Naive thymus-derived CD4-positive, alpha-beta T cell (primary cell): ENCODE results near the gene DUSP14. TPM values are rescaled to one million over a fixed set of nuclear protein-coding genes. Genes with fewer than 3 reads are reported as not detected.
A peak's percentile ranks its signal among the peaks of the same experiment; 100 is the strongest.

ENCODE experiments used
- ATAC-seq: fragments of 150-1000 bp; cut with Tn5 transposase; 2 replicates; pipeline ENCODE4 v1.10.0; 2021; ENCODE audit warnings: mild to moderate bottlenecking, moderate library complexity
- CTCF ChIA-PET: fragments of 350-600 bp; sonication (Branson Sonifier 250); formaldehyde crosslinking; loops from one replicate; lab custom pipeline; 2021; ENCODE audit warnings: antibody characterized with exemption; lab: Charles Lee
- POLR2A ChIA-PET: fragments of 350-600 bp; sonication (Branson Sonifier 250); formaldehyde crosslinking; loops from one replicate; lab custom pipeline; 2021; ENCODE audit warnings: antibody characterized with exemption, inconsistent platforms; lab: Charles Lee
- DNase-seq, 9 donors: peaks; one replicate each; pipeline versions ENCODE4 v3.0.0 to v3.0.0-alpha.2; 2020 to 2022; ENCODE audit warnings: mixed read lengths in 1 of 9
- H3K27ac ChIP-seq: one replicate; pipeline ENCODE4 v1.7.0; 2013; ENCODE audit warnings: mild to moderate bottlenecking, low read depth, low read length, moderate library complexity
- H3K27me3 ChIP-seq, 2 donors: one replicate each; pipeline ENCODE4 v1.7.0; 2013; ENCODE audit warnings: low read length in 2 of 2, mild to moderate bottlenecking in 2 of 2, moderate library complexity in 2 of 2; ENCODE audit not compliant: control insufficient read depth in 2 of 2, insufficient read depth in 2 of 2
- H3K36me3 ChIP-seq, 3 experiments: 1 replicate in 2 of 3; 2 replicates in 1 of 3; pipeline ENCODE4 v1.7.0; 2013; ENCODE audit warnings: low read length in 3 of 3, mild to moderate bottlenecking in 3 of 3, moderate library complexity in 1 of 3; ENCODE audit not compliant: insufficient read depth in 3 of 3, control insufficient read depth in 2 of 3
- H3K4me1 ChIP-seq, 2 donors: one replicate each; pipeline ENCODE4 v1.7.0; 2013; ENCODE audit warnings: low read length in 2 of 2, mild to moderate bottlenecking in 2 of 2, moderate library complexity in 1 of 2; ENCODE audit not compliant: control insufficient read depth in 2 of 2, insufficient read depth in 2 of 2
- H3K4me3 ChIP-seq: 2 replicates; pipeline ENCODE4 v1.7.0; 2013; ENCODE audit warnings: mild to moderate bottlenecking, low read length
- H3K9me3 ChIP-seq, 3 experiments: 1 replicate in 2 of 3; 2 replicates in 1 of 3; pipeline ENCODE4 v1.7.0; 2013; ENCODE audit warnings: low read length in 3 of 3; ENCODE audit not compliant: control insufficient read depth in 2 of 3
- H3K27ac Mint-ChIP-seq, 9 donors: one replicate each; pipeline ENCODE4 v1.8.0; 2020 to 2022; ENCODE audit warnings: mixed read lengths in 9 of 9, mild to moderate bottlenecking in 8 of 9, moderate library complexity in 5 of 9, inconsistent platforms in 2 of 9
- H3K27me3 Mint-ChIP-seq, 5 donors: one replicate each; pipeline ENCODE4 v1.8.0; 2021 to 2022; ENCODE audit warnings: mixed read lengths in 5 of 5, mild to moderate bottlenecking in 1 of 5
- H3K36me3 Mint-ChIP-seq, 5 donors: one replicate each; pipeline ENCODE4 v1.8.0; 2020 to 2022; ENCODE audit warnings: mixed read lengths in 5 of 5, mild to moderate bottlenecking in 3 of 5, inconsistent platforms in 1 of 5
- H3K4me1 Mint-ChIP-seq, 7 donors: one replicate each; pipeline ENCODE4 v1.8.0; 2020 to 2022; ENCODE audit warnings: mixed read lengths in 7 of 7, mild to moderate bottlenecking in 3 of 7, inconsistent platforms in 1 of 7
- H3K4me3 Mint-ChIP-seq, 10 donors: one replicate each; pipeline ENCODE4 v1.8.0; 2020 to 2022; ENCODE audit warnings: mild to moderate bottlenecking in 10 of 10, mixed read lengths in 10 of 10, moderate library complexity in 6 of 10, inconsistent platforms in 2 of 10
- H3K9me3 Mint-ChIP-seq, 11 donors: one replicate each; pipeline ENCODE4 v1.8.0; 2020 to 2022; ENCODE audit warnings: mixed read lengths in 11 of 11, mild to moderate bottlenecking in 4 of 11, inconsistent platforms in 1 of 11, moderate library complexity in 1 of 11
- intact Hi-C, 2 donors: fragments of 100-400 bp; cut with micrococcal nuclease; formaldehyde crosslinking; loops; one replicate each; pipeline ENCODE4 v1.15.1; 2023
- polyA plus RNA-seq, 2 donors: library from polyadenylated mRNA; unstranded; fragments of 300-500 nt; fragmentation: Illumina TruSeq; gene quantifications; one replicate each; pipeline ENCODE4 v1.2.3, GENCODE V29; 2021
- total RNA-seq, 6 experiments: library from RNA in 5 of 6; stranded (reverse) in 5 of 6; gene quantifications; 1 replicate in 5 of 6; 2 replicates in 1 of 6; pipeline ENCODE4 v1.2.3 and lab custom pipeline; 2021 to 2026

Gene DUSP14
- total and polyA plus RNA-seq, 7 experiments from 2014 or later = 4.3 to 13.1 (median 9.5) TPM

DNA sequence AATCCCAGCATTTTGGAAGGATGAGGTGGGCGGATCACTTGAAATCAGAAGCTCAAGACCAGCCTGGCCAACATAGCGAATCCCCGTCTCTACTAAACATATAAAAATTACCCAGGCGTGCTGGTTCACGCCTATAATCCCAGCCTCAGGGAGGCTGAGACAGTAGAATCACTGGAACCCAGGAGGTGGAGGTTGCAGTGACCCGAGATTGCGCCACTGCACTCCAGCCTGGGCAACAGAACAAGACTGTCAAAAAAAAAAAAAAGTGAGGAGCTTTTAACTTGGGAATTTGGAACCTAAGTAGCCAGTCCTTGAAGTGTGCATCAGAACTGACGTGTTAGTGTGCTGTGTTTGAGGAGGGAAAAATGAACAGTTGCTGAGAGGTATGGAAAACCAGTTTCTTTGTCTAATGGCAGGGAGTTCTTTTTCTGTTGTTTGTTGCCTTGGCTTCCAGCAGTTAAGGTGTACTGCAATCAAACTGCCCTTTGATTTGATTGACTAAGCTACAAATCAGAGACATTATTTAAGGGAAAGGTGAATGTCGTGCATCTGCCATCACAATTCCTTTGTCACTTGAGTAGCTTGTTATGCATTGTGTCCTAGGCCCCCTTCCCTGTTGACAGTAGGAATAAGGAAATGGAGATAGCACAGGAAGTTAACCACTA is 8.6 kb upstream of the DUSP14 start:
- ChIA-PET POLR2A (no interaction called here), CTCF (no interaction called here)
- H3K4me1 Mint-ChIP-seq = peaks cover 0 to 11% (median 0%) of the 10 kb centered on the region in 7 donors
- DNase-seq (no peak), ATAC-seq (no peak)
- H3K4me1 ChIP-seq = no peaks in the 10 kb centered on the region
- peaks cover 0 to 22% (median 9%) of the 10 kb centered on the region in 5 donors for H3K36me3 Mint-ChIP-seq
- H3K4me3 Mint-ChIP-seq = no peak overlapping the region
- H3K36me3 ChIP-seq = peaks cover 4 to 26% (median 6%) of the 10 kb centered on the region in 3 experiments
- H3K27ac ChIP-seq = no peak overlapping the region
- H3K27me3 Mint-ChIP-seq = no peaks in the 10 kb centered on the region
- no peaks in the 10 kb centered on the region for H3K9me3 Mint-ChIP-seq
- H3K4me3 ChIP-seq = no peak overlapping the region
- no peaks in the 10 kb centered on the region for H3K27me3 ChIP-seq
- peak overlapping the region in 3 of 9 donors; percentile 22 to 52 (median 31) for H3K27ac Mint-ChIP-seq
- H3K9me3 ChIP-seq = no peaks in the 10 kb centered on the region
- intact Hi-C loops = no loop called here

- H3K4me1 Mint-ChIP-seq = peaks cover 5 to 21% (median 6%) of the 10 kb centered on the region in 7 donors
- H3K36me3 ChIP-seq = peaks cover 0 to 6% (median 0%) of the 10 kb centered on the region in 3 experiments
- intact Hi-C loops = no loop called here
- no peaks in the 10 kb centered on the region for H3K9me3 Mint-ChIP-seq
- ChIA-PET CTCF (no interaction called here), POLR2A (no interaction called here)
- peak overlapping the region in 1 of 9 donors; percentile 16 for H3K27ac Mint-ChIP-seq
- no peak overlapping the region for H3K4me3 Mint-ChIP-seq
- H3K27ac ChIP-seq = no peak overlapping the region
- H3K27me3 Mint-ChIP-seq = peaks cover 0 to 3% (median 0%) of the 10 kb centered on the region in 5 donors
- H3K9me3 ChIP-seq = no peaks in the 10 kb centered on the region
- no peaks in the 10 kb centered on the region for H3K27me3 ChIP-seq
- DNase-seq = no peak
- no peak overlapping the region for H3K4me3 ChIP-seq
- no peak for ATAC-seq
- peaks cover 5% of the 10 kb centered on the region in 2 donors for H3K4me1 ChIP-seq
- peaks cover 0 to 7% (median 2%) of the 10 kb centered on the region in 5 donors for H3K36me3 Mint-ChIP-seq
These were observed 6.2 kb upstream of the DUSP14 start for GRCh38 chr17:37483311-37484039.

- Histone ChIP-seq H3K4me3 (no peak overlapping the region), H3K36me3 (no peaks in the 10 kb centered on the region), H3K9me3 (no peaks in the 10 kb centered on the region), H3K27me3 (no peaks in the 10 kb centered on the region), H3K4me1 (peaks cover 15 to 20% of the 10 kb centered on the region in 2 donors), H3K27ac (no peak overlapping the region)
- intact Hi-C loops = loop anchor here in 1 of 2 donors (5.0 kb wide), 1 partner anchor 764 kb away; no protein-coding TSS in a partner anchor
- Mint-ChIP-seq H3K4me1 (peaks cover 13 to 36% (median 21%) of the 10 kb centered on the region in 7 donors), H3K4me3 (no peak overlapping the region), H3K27me3 (peaks cover 0 to 3% (median 0%) of the 10 kb centered on the region in 5 donors), H3K27ac (no peak overlapping the region), H3K36me3 (no peaks in the 10 kb centered on the region), H3K9me3 (peaks cover 0 to 2% (median 0%) of the 10 kb centered on the region in 11 donors)
- ATAC-seq = no peak
- POLR2A ChIA-PET = no interaction called here
- no peak for DNase-seq
- CTCF ChIA-PET = no interaction called here
These were observed 3.6 kb upstream of the DUSP14 start for GRCh38 chr17:37485938-37486570.

DNA sequence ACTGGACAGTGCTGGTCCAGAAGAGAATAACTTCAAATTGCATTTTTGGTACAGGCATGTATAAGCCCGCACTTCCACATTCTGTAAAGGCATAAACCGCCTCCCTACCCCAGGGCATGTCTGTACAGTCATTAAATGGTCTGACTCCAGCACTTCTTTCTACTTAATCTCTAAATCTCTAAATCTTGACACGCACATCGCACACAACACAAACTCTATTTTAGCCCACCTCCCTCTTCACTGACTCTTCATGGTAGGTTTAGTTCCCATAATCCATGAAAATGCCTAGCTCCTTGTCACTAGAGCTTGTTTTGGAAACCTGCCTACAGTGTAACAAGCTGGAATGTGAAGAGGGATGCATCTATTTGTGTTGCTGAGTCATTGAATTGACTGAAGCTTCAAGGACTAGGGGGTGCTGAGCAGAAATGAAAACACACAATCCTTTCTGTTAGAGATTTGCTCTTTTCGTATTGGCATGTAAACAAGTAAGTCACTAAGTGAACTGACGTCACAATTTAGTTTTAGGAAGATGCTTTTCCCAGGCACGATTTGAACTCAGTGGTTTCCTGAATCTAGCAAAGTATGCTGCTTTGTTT is 1.6 kb upstream of the DUSP14 start:
- intact Hi-C loops = loop anchor here in 1 of 2 donors (5.0 kb wide), 1 partner anchor 766 kb away; no protein-coding TSS in a partner anchor
- Histone ChIP-seq H3K27ac (no peak overlapping the region), H3K36me3 (no peaks in the 10 kb centered on the region), H3K4me3 (peak overlapping the region; percentile 67), H3K9me3 (no peaks in the 10 kb centered on the region), H3K27me3 (no peaks in the 10 kb centered on the region), H3K4me1 (peaks cover 19 to 20% of the 10 kb centered on the region in 2 donors)
- DNase-seq (peak in 5 of 9 donors; percentile 2 to 34 (median 16)), ATAC-seq (no peak)
- peaks cover 0 to 3% (median 0%) of the 10 kb centered on the region in 5 donors for H3K27me3 Mint-ChIP-seq
- ChIA-PET POLR2A (interaction anchor here (0.5 kb wide), 1 partner anchor 544 kb away, joined by 3 read pairs; no protein-coding TSS in a partner anchor), CTCF (interaction anchor here (0.6 to 0.7 kb wide), 2 partner anchors 50 to 375 kb away, joined by 3 read pairs; no protein-coding TSS in a partner anchor)
- peaks cover 0 to 2% (median 0%) of the 10 kb centered on the region in 11 donors for H3K9me3 Mint-ChIP-seq
- peaks cover 20 to 39% (median 27%) of the 10 kb centered on the region in 7 donors for H3K4me1 Mint-ChIP-seq
- peak overlapping the region; percentile 73 to 94 (median 83) for H3K27ac Mint-ChIP-seq
- H3K36me3 Mint-ChIP-seq = no peaks in the 10 kb centered on the region
- peak overlapping the region; percentile 91 to 96 (median 93) for H3K4me3 Mint-ChIP-seq

GRCh38 chr17:37488607-37489196 is 989 bp upstream of the DUSP14 start:
- ATAC-seq (peak; percentile 20), DNase-seq (peak in 6 of 9 donors; percentile 3 to 63 (median 48))
- peaks cover 0 to 2% (median 0%) of the 10 kb centered on the region in 11 donors for H3K9me3 Mint-ChIP-seq
- H3K36me3 ChIP-seq = no peaks in the 10 kb centered on the region
- H3K36me3 Mint-ChIP-seq = no peaks in the 10 kb centered on the region
- H3K27ac Mint-ChIP-seq = peak overlapping the region; percentile 73 to 94 (median 83)
- ChIA-PET CTCF (interaction anchor here (0.7 kb wide), 1 partner anchor 50 kb away, joined by 3 read pairs; no protein-coding TSS in a partner anchor), POLR2A (interaction anchor here (0.6 kb wide), 1 partner anchor 30 kb away, joined by 3 read pairs; no protein-coding TSS in a partner anchor)
- peaks cover 20 to 39% (median 27%) of the 10 kb centered on the region in 7 donors for H3K4me1 Mint-ChIP-seq
- peak overlapping the region; percentile 79 for H3K27ac ChIP-seq
- no peaks in the 10 kb centered on the region for H3K9me3 ChIP-seq
- H3K4me3 Mint-ChIP-seq = peak overlapping the region; percentile 91 to 96 (median 93)
- peaks cover 19 to 20% of the 10 kb centered on the region in 2 donors for H3K4me1 ChIP-seq
- no peaks in the 10 kb centered on the region for H3K27me3 ChIP-seq
- intact Hi-C loops = loop anchor here (1.0 to 5.0 kb wide), 3 partner anchors 81 to 766 kb away; partner anchors contain the start of gene SYNRG (in 1 of the 2)
- peak overlapping the region; percentile 67 for H3K4me3 ChIP-seq
- peaks cover 0 to 3% (median 0%) of the 10 kb centered on the region in 5 donors for H3K27me3 Mint-ChIP-seq
